GM21717 (cell line): ENCODE measurements around the gene SFT2D3.

ENCODE experiments used
- ATAC-seq: cut with Tn5 transposase; IDR thresholded peaks from one replicate; pipeline ENCODE4 v1.9.1; 2021; ENCODE audit warnings: mild to moderate bottlenecking, moderate library complexity; ENCODE audit not compliant: unreplicated experiment

SFT2D3 gene

GRCh38 chr2:127664065-127664894, 37.0 kb upstream of the SFT2D3 start:
- ATAC-seq: no peak

GRCh38 chr2:127664895-127665225, 36.4 kb upstream of the SFT2D3 start:
- ATAC-seq: no peak

GRCh38 chr2:127665267-127665893, 35.9 kb upstream of the SFT2D3 start:
- ATAC-seq: no peak

DNA sequence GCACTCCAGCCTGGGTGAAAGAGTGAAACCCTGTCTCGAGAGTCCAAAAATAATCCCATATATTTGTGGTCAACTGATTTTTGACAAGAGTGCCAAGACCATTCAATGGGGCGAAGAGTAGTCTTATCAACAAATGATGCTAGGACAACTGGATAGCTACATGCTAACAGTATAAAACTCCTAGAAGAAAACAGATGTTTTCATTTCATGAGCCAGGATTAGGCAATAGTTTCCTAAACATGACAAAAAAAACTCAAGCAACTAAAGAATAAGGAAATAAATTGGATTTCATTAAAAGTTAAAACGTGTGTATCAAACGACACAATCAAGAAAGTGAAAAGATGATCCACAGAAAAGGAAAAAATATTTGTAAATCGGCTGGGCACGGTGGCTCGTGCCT, 32.2 kb upstream of the SFT2D3 start:
- ATAC-seq: no peak

GRCh38 chr2:127670055-127670956, 31.0 kb upstream of the SFT2D3 start:
- ATAC-seq: no peak

GRCh38 chr2:127670957-127671290, 30.4 kb upstream of the SFT2D3 start:
- ATAC-seq: no peak

DNA sequence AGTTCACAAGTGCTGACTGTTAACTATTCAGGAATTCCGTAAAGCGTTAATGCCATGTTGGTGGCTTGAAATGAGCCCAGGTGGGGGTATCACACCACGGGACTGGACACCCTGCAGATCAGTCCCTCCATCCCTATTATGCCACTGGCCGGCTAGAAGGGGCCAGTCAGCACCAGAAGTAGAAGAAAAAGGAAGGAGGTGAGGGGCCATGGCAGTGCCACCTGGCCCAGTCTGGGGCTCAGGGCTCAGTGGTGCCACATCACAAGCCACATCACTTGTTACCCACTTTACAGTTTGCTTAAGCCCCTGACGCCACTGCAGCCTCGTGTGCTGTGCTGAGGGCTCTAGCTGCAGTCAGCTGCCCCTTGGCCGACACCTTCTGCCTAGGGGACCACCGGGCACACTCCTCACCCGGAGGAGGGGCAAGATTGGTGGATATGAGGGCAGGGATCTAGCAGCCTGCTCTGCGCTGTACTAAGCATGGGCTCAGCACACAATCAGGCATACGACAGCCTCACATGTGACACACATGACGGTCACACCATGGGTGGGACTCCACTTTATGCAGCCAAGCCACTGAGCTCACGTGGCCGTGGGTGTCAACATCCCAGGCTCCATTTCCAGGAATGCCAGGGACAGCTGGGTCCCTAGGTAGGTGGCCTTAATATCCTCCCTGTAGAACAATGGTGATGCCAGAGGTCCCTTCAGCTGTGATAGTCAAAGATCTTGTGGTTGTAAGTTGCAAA, 29.6 kb upstream of the SFT2D3 start:
- ATAC-seq: no peak

- no peak for ATAC-seq
These were observed 28.7 kb upstream of the SFT2D3 start for GRCh38 chr2:127672341-127673224.

DNA sequence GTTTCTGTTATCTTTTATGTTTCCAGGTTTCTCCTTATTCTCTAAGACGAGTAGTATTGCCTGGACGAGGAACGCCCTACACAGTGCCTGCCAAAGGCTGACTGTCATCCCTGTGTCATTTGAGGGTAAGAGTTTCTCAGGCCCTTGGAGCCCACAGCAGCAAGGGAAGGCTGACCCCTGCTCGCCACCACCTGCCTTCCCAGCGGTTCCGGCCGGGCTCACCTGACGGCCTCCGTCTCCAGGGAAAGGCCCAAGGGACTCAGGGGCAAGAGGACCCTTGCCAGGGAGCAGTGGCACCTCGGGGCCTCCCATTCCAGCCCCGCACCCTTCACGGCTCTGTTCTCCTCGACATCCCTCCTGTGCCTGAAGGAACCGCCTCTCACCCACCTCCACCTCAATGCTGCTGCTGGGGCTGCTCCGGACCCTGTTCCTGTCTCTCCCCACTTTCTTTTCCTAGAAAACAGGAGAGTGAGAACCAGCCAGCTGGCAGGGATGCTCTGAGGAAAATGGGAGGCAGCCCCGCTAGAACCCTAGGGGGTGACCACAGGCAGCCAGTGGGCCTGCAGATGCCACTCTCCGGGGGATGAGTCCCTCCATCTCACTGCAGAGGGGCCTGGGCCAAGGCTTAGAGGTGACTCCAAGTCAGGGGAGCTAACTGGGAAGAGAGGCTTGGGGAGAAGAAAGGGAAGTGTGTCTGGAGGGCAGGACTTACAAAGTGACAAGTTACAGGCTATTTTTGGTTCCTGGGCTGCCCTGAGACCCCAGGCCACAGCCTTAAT, 27.8 kb upstream of the SFT2D3 start:
- no peak for ATAC-seq

- ATAC-seq: no peak
These were observed 26.8 kb upstream of the SFT2D3 start for GRCh38 chr2:127674241-127675209.

- no peak for ATAC-seq
These were observed 25.7 kb upstream of the SFT2D3 start, which contains the start of gene LIMS2 for GRCh38 chr2:127675331-127676261. TSS of gene LIMS2 (minus strand) at chr2:127675530. CDS start at chr2:127675024, 506 bp downstream.

GRCh38 chr2:127676906-127677305, 24.4 kb upstream of the SFT2D3 start:
- ATAC-seq: no peak

DNA sequence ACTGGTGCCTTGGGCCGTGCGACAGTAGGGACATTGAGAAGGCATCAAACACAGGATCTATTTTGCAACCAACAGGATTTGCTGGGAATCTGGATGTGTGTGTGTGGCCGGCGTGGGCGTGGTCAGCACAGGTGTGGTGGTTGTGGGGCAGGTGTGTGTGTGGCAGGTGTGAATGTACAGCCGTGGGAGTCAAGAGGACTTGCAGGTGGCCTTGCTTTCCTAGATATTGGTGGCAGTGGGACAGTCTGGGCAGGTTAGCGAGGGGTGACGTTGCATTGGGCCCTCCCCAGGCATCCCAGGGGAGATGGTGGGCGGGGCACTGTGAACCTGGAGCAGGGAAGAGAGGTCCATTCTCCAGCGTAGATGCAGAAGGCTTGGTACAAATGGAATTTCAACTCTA, 22.8 kb upstream of the SFT2D3 start:
- ATAC-seq: no peak

DNA sequence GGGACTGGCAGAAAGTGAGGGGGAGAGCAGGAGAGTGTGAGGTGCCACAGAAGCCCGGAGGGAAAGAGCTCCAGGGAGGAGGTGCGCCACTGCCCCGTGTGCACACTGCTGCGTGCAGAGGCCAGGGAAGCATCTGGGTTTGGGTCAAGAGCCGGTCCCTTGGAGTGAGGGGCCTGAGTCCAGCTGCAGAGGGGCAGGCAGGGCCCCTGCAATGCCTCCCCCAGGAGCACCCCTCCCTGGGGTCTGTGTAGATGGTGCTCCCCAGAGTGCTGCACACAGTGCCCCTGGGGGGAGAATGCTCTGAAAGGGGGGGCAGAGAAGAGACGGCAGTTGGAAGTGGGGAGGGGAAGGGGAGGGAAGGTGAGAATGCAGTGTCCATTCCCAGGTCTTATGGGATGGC, 22.3 kb upstream of the SFT2D3 start:
- no peak for ATAC-seq

DNA sequence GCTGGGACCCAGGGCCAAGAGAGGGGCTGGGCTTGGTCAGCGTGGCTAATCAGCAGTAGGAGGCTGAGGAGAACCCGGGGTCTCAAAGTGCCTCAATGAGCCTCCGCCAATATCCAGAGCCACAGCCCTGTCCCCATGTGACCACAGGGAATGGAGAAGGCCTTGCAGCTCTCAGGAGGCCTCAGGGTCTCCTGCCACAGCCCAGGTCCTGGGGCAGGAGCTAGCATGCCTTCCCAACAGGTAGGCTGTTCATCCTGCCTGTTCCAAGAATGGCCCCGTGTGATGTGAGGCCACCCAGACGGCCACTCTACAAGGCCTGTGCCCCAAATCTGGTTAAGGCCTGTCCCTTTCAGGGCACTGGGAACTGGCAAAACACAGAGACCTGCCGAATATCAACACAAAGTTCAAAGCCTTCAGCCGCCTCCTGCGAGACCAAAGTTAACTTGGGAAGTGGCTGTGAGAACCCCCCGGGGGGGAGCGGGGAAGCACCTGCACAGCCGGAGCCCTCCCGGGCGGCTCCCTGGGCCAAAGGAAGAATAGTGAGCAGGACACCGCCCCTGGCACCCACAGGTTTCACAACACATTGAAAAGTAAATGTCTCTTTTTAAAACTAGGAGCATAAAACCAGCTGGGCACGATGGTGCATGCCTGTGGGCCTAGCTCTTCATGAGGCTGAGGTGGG, 21.5 kb upstream of the SFT2D3 start:
- ATAC-seq: no peak

DNA sequence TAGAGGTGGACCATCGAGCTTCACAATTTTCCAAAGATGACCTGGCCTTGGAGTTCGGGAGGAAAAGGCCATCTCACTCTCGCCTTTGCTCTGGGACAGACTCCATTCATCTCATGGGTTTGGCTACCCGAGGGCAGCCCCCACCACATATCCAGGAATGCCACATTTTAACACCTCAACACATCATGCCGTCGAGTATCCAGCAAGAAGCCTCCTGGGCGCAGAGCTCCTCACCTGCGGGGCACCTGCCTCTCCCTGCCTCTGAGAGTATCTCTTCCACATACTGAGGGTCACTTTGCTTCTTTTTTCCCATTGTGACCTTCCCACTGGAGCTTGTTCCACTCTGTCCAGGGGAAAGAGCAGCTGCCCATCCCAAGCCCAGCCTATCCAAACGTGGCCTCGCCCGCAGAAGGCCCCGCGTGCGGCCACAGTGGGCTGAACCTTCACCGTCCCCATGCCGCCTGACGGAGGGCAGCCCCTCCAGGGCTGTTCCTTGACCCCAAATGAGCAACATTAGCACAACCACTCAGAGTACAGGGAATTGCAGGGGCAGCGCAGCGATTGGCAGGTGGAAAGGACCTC, 20.5 kb upstream of the SFT2D3 start:
- ATAC-seq: no peak
